Measurements from ENCODE around the gene CEMP1. TPM values are rescaled to one million over a fixed set of nuclear protein-coding genes. Genes with fewer than 3 reads are reported as not detected.

Gene CEMP1
- total RNA-seq, 1 donor = not detected

DNA sequence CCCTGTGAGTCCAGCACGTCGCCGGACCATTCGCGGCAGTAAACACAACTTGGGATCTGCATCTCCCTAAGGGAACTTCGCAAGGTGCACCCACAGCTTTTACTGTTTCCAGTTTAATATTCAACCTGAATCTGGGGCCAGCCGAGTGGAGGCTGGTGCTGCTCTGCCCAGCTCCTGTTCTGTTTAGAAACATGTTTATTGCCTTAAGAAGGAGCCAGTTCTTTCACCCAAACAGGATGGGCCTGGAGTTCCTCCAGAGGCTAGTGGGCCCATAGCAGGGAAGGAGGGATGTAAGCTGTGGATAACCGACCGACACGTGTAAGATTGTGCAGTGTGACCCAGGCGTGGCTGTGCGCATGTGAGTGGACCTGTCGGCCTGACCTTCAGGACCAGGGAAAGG lies 38.9 kb downstream of the CEMP1 start:
- no peak for TF ChIP-seq CTCF (IDR thresholded peaks at IDR 0.05; ENCODE audit: insufficient read depth, low read length)
- DNase-seq (ENCODE audit: low read depth) = no peak
- no peak overlapping the region for H3K4me3 ChIP-seq (ENCODE audit: low read depth, low read length)

GRCh38 chr16:2490190-2491105 lies 40.8 kb downstream of the CEMP1 start:
- no peak for DNase-seq (ENCODE audit: low read depth)
- no peak overlapping the region for H3K4me3 ChIP-seq (ENCODE audit: low read depth, low read length)
- TF ChIP-seq CTCF (IDR thresholded peaks at IDR 0.05; ENCODE audit: insufficient read depth, low read length) = no peak

- TF ChIP-seq CTCF (IDR thresholded peaks at IDR 0.05; ENCODE audit: insufficient read depth, low read length) = no peak
- no peak overlapping the region for H3K4me3 ChIP-seq (ENCODE audit: low read depth, low read length)
- no peak for DNase-seq (ENCODE audit: low read depth)
Measured at GRCh38 chr16:2489581-2489980, 41.6 kb downstream of the CEMP1 start.

DNA sequence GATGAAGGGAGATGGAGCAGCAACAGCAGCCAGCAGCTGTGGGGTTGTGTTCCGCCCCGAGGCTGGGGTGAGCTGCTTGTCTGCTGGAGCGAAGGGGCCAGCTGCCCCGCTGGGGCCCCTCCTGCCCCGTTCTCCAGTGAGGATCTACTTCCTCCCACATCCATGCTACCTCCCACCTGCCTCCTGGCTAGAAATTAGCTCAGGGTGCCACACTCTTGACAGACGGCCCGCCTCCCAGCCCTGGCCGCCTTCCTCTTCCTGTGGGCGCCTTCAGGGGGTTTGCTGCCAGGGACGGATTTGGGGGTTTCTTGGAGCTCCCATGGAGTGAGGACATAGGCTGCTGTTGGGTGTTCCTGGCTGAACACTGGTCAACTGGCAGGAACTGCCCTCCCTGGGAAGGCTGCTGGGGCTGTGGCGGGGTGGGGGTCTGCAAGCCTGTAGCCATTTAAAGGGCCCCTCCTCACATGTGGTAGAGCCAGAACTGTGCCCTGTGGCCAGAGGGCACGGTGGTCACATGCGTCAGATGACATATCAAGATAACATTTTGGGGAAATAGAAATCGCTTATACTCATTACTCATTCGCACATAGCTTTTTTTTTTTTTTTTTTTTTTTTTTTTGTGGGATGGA lies 43.2 kb downstream of the CEMP1 start:
- no peak for TF ChIP-seq CTCF (IDR thresholded peaks at IDR 0.05; ENCODE audit: insufficient read depth, low read length)
- DNase-seq (ENCODE audit: low read depth) = no peak

DNA sequence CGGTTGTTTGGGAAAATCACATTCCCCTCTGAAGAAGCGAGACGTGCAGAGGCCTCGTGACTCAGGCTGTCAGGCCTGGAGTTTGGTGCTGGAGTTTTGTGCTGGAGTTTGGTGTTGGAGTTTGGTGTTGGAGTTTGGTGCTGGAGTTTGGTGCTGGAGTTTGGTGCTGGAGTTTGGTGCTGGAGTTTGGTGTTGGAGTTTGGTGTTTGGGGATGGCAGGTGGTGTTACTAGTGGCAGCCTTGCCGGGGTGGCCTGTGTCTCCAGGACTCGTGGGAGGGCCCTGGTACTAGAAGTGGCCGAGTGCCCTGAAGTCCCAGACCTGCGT lies 43.7 kb downstream of the CEMP1 start:
- TF ChIP-seq CTCF (IDR thresholded peaks at IDR 0.05; ENCODE audit: insufficient read depth, low read length) = no peak
- DNase-seq (ENCODE audit: low read depth) = no peak

More for the DNA sequence above, 43.2 kb downstream of the CEMP1 start:
- no peak overlapping the region for H3K4me3 ChIP-seq (ENCODE audit: low read depth, low read length)

DNA sequence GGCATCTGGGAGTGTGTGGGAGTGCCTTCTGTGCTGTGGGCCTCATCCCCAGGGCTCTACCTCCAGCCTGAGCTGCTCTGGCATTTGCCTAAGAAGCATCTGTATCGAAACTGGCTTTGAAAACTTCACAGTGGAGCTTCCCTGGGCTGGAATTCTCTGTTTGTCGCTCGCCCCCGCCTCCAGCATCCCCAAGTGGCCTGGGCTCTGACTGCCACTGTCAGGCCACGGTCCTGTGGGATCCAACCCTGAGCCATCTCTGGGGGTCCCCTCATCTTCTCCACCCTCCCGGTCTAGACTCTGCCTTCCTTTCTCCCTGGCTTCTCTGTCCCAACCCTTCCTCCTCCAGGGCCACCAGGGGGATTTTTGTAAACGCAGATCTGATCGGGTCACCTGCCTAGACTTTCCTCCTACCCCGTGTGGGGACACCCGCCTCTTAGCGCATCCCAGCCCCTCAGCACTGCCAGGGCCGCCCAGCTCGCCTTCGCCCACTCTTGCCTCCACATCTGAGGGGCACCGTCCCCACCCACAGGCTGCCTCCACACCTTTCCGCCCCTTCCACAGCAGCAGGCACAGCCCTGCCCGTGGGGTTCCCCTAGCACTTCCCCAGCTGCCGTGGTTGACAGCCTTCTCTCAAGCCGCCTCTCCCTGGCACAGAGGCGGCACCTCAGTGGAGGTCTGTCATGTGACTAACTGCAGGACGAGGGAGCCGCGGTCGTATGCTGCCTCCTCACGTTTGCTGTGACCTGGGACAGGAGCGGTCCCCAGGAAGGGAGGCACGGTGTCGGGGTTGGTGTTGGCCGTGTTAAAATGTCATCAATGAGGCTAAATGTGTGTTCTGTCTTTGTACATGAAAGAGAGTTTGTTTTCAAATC lies 44.3 kb downstream of the CEMP1 start:
- no peak for TF ChIP-seq CTCF (IDR thresholded peaks at IDR 0.05; ENCODE audit: insufficient read depth, low read length)
- DNase-seq (ENCODE audit: low read depth) = no peak
- H3K4me3 ChIP-seq (ENCODE audit: low read depth, low read length) = no peak overlapping the region

More for the DNA sequence above, 43.7 kb downstream of the CEMP1 start:
- H3K4me3 ChIP-seq (ENCODE audit: low read depth, low read length) = no peak overlapping the region
